Inflammatory macrophage (primary cell): Measurements from ENCODE around the gene OLFM3.

Experiments
- DNase-seq, 2 donors: peaks; one replicate each; pipeline ENCODE4 v3.0.0-alpha.2; 2020 to 2022

Gene OLFM3

GRCh38 chr1:101943237-101943636 lies 53.5 kb downstream of the OLFM3 start:
- no peak for DNase-seq

GRCh38 chr1:101942516-101943193 lies 54.1 kb downstream of the OLFM3 start:
- DNase-seq, result no peak

GRCh38 chr1:101938681-101939080 lies 58.0 kb downstream of the OLFM3 start:
- DNase-seq, result no peak

- no peak for DNase-seq
Measured at GRCh38 chr1:101929343-101929742, 67.4 kb downstream of the OLFM3 start.

GRCh38 chr1:101928829-101929228 lies 67.9 kb downstream of the OLFM3 start:
- no peak for DNase-seq

GRCh38 chr1:101924700-101925099 lies 72.0 kb downstream of the OLFM3 start:
- no peak for DNase-seq

- no peak for DNase-seq
Measured at GRCh38 chr1:101920577-101920976, 76.1 kb downstream of the OLFM3 start.

- DNase-seq, result no peak
Measured at GRCh38 chr1:101918277-101918676, 78.4 kb downstream of the OLFM3 start.

- DNase-seq, result no peak
Measured at GRCh38 chr1:101915597-101915996, 81.1 kb downstream of the OLFM3 start.

- DNase-seq, result no peak
Measured at GRCh38 chr1:101914473-101915242, 82.1 kb downstream of the OLFM3 start.

- DNase-seq, result no peak
Measured at GRCh38 chr1:101911894-101912293, 84.8 kb downstream of the OLFM3 start.

- no peak for DNase-seq
Measured at GRCh38 chr1:101908980-101909379, 87.7 kb downstream of the OLFM3 start.

- DNase-seq, result no peak
Measured at GRCh38 chr1:101907264-101907663, 89.5 kb downstream of the OLFM3 start.

- DNase-seq, result no peak
Measured at GRCh38 chr1:101905283-101905835, 91.4 kb downstream of the OLFM3 start.

- no peak for DNase-seq
Measured at GRCh38 chr1:101902199-101902598, 94.5 kb downstream of the OLFM3 start.

- DNase-seq, result no peak
Measured at GRCh38 chr1:101898137-101898536, 98.6 kb downstream of the OLFM3 start.

GRCh38 chr1:101884621-101885020 lies 112.1 kb downstream of the OLFM3 start:
- no peak for DNase-seq

GRCh38 chr1:101875891-101876290 lies 120.8 kb downstream of the OLFM3 start:
- DNase-seq, result no peak

GRCh38 chr1:101873672-101874071 lies 123.1 kb downstream of the OLFM3 start:
- no peak for DNase-seq

GRCh38 chr1:101859941-101860340 lies 136.8 kb downstream of the OLFM3 start:
- DNase-seq, result no peak

GRCh38 chr1:101854271-101854670 lies 142.5 kb downstream of the OLFM3 start:
- DNase-seq, result no peak

- no peak for DNase-seq
Measured at GRCh38 chr1:101852936-101853335, 143.8 kb downstream of the OLFM3 start.

- no peak for DNase-seq
Measured at GRCh38 chr1:101849356-101849755, 147.4 kb downstream of the OLFM3 start.

GRCh38 chr1:101847626-101848025 lies 149.1 kb downstream of the OLFM3 start:
- DNase-seq, result no peak
